Measurements from ENCODE around the gene MAOB.

The MAOB gene

DNA sequence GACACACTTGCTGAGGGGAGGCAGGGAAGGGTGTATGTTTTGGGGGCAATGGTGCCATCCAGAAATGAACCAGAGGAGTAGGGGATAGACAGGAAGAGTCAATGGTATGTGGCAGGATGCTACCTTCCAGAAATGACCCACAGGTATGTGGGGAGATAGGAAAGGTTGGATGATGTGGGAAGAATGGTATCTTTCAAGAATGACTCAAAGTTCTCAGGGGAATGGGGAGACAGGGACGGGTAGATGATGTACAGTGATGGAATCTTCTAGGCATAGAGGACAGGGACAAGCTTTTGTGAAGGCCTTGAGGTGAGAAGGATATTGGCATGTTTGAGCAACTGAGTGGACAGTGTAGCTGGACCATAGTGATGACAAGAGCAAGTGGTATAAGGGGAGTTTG is 161.3 kb downstream of the MAOB start:
- no peak for TF ChIP-seq CTCF (IDR thresholded peaks at IDR 0.05; ENCODE audit: insufficient read depth, low read depth, low read length, missing control alignments)
- no peak overlapping the region for H3K4me3 ChIP-seq (ENCODE audit: low read depth, low read length)
- no peak for DNase-seq (ENCODE audit: low read depth)

- DNase-seq (ENCODE audit: low read depth), result no peak
- no peak overlapping the region for H3K4me3 ChIP-seq (ENCODE audit: low read depth, low read length)
- no peak for TF ChIP-seq CTCF (IDR thresholded peaks at IDR 0.05; ENCODE audit: insufficient read depth, low read depth, low read length, missing control alignments)
Measured at GRCh38 chrX:43720082-43720481, 162.2 kb downstream of the MAOB start.

DNA sequence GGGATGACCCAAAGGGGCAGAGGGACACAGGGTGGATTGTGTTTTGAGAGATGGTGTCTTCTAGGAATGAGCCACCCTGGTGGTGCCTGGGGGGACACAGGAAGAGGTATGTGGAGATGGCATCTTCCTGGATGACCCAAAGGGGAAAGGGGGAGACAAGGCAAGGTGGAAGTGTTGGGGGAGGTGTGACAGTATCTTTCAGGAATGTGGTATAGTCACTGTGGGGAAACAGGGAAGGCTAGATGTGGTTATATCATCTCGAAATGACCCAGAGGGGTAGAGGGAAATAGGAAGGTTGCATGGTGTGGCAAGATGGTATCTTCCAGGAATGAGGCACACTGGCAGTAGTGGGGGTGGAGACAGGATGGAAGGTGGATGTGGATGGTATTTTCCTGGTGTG is 163.3 kb downstream of the MAOB start:
- DNase-seq (ENCODE audit: low read depth), result no peak
- TF ChIP-seq CTCF (IDR thresholded peaks at IDR 0.05; ENCODE audit: insufficient read depth, low read depth, low read length, missing control alignments), result no peak
- no peak overlapping the region for H3K4me3 ChIP-seq (ENCODE audit: low read depth, low read length)

GRCh38 chrX:43718546-43718945 is 163.7 kb downstream of the MAOB start:
- no peak overlapping the region for H3K4me3 ChIP-seq (ENCODE audit: low read depth, low read length)
- DNase-seq (ENCODE audit: low read depth), result no peak
- TF ChIP-seq CTCF (IDR thresholded peaks at IDR 0.05; ENCODE audit: insufficient read depth, low read depth, low read length, missing control alignments), result no peak

DNA sequence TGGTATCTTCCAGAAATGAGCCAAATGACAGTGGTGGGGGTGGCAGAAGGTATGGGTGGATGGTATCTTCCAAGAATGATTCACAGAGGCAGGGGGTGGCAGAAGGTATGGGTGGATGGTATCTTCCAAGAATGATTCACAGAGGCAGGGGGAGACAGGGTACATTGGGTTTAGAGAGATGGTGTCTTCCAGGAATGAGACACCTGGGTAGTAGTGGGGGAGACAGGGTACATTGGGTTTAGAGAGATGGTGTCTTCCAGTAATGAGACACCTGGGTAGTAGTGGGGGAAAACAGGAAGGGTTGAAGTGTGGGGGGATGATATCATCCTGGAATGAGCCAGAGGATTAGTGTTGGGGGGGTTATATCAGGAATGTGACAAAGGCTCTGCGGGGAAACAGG is 164.2 kb downstream of the MAOB start:
- no peak overlapping the region for H3K4me3 ChIP-seq (ENCODE audit: low read depth, low read length)
- no peak for TF ChIP-seq CTCF (IDR thresholded peaks at IDR 0.05; ENCODE audit: insufficient read depth, low read depth, low read length, missing control alignments)

DNA sequence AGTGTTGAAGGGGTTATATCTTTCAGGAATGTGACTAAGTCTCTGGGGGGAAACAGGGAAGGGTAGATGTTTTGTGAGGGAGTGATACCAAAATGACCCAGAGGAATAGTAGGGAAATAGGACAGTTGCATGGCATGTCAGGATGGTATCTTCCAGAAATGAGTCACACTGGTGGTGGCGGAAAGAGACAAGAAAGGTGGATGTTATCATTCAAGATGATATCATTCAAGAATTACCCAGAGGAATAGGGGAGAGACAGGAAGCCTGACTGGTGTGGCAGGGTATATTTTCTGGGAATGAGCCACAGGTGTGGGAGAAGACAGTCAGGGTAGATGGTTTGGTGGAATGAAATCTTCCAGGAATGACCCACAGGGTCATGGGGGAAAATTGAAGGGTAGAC is 165.1 kb downstream of the MAOB start:
- H3K4me3 ChIP-seq (ENCODE audit: low read depth, low read length), result no peak overlapping the region
- no peak for DNase-seq (ENCODE audit: low read depth)
- TF ChIP-seq CTCF (IDR thresholded peaks at IDR 0.05; ENCODE audit: insufficient read depth, low read depth, low read length, missing control alignments), result no peak

More for the DNA sequence above, 164.2 kb downstream of the MAOB start:
- DNase-seq (ENCODE audit: low read depth), result no peak

- no peak for DNase-seq (ENCODE audit: low read depth)
- no peak for TF ChIP-seq CTCF (IDR thresholded peaks at IDR 0.05; ENCODE audit: insufficient read depth, low read depth, low read length, missing control alignments)
- H3K4me3 ChIP-seq (ENCODE audit: low read depth, low read length), result no peak overlapping the region
Measured at GRCh38 chrX:43716696-43717095, 165.6 kb downstream of the MAOB start.
